ENCODE results near the gene LRRC8E.
"Not testable (repeated sequence)": the region's sequence is repeated elsewhere in the genome, so short reads cannot be mapped to it uniquely, and the experiment has no call there.

Gene LRRC8E

GRCh38 chr19:7910321-7911161 is 22.2 kb downstream of the LRRC8E start:
- no peak for DNase-seq

- no peak for DNase-seq
These were observed 23.3 kb downstream of the LRRC8E start for GRCh38 chr19:7911508-7912143.

- no peak for DNase-seq
These were observed 23.9 kb downstream of the LRRC8E start for GRCh38 chr19:7912144-7912696.

GRCh38 chr19:7912697-7913564 is 24.6 kb downstream of the LRRC8E start:
- DNase-seq, result no peak

GRCh38 chr19:7913652-7914051 is 25.3 kb downstream of the LRRC8E start:
- no peak for DNase-seq

- DNase-seq, result no peak
These were observed 25.8 kb downstream of the LRRC8E start for GRCh38 chr19:7914099-7914498.

GRCh38 chr19:7914598-7915045 is 26.3 kb downstream of the LRRC8E start, which contains the start of gene TGFBR3L:
Gene TGFBR3L, plus strand, starts transcription at chr19:7914830.
- DNase-seq, result no peak

- no peak for DNase-seq
These were observed 27.2 kb downstream of the LRRC8E start for GRCh38 chr19:7915250-7916102.

GRCh38 chr19:7916103-7916954 is 28.0 kb downstream of the LRRC8E start:
- DNase-seq, result peak; percentile 69 to 84 (median 72)

GRCh38 chr19:7916955-7917266 is 28.6 kb downstream of the LRRC8E start:
- DNase-seq, result no peak

GRCh38 chr19:7917267-7918061 is 29.2 kb downstream of the LRRC8E start:
- DNase-seq, result peak; percentile 66 to 85 (median 71)

- DNase-seq, result not testable (repeated sequence)
These were observed 29.8 kb downstream of the LRRC8E start for GRCh38 chr19:7918062-7918614.

GRCh38 chr19:7918615-7919421 is 30.5 kb downstream of the LRRC8E start:
- no peak for DNase-seq

- DNase-seq, result peak; percentile 96 to 98 (median 97)
These were observed 31.6 kb downstream of the LRRC8E start, which contains the start of gene SNAPC2 for GRCh38 chr19:7919610-7920518. Gene SNAPC2, plus strand, starts transcription at chr19:7920338. Its CDS starts 29 bp downstream, at chr19:7920367.

- DNase-seq, result peak; percentile 96 to 100 (median 100)
These were observed 32.4 kb downstream of the LRRC8E start for GRCh38 chr19:7920519-7921301.

- no peak for DNase-seq
These were observed 33.1 kb downstream of the LRRC8E start for GRCh38 chr19:7921302-7921966.
